Measurements from ENCODE around the gene PISD. TPM values are rescaled to one million over a fixed set of nuclear protein-coding genes. Genes with fewer than 3 reads are reported as not detected.

The PISD gene
- total RNA-seq, 2 donors from 2014 or later: 35.1 to 91.2 TPM

- no peak for TF ChIP-seq POLR2A (IDR thresholded peaks at IDR 0.05)
- TF ChIP-seq POLR2AphosphoS5 (IDR thresholded peaks at IDR 0.05): peak; percentile 18
- TF ChIP-seq, protein P1, sequence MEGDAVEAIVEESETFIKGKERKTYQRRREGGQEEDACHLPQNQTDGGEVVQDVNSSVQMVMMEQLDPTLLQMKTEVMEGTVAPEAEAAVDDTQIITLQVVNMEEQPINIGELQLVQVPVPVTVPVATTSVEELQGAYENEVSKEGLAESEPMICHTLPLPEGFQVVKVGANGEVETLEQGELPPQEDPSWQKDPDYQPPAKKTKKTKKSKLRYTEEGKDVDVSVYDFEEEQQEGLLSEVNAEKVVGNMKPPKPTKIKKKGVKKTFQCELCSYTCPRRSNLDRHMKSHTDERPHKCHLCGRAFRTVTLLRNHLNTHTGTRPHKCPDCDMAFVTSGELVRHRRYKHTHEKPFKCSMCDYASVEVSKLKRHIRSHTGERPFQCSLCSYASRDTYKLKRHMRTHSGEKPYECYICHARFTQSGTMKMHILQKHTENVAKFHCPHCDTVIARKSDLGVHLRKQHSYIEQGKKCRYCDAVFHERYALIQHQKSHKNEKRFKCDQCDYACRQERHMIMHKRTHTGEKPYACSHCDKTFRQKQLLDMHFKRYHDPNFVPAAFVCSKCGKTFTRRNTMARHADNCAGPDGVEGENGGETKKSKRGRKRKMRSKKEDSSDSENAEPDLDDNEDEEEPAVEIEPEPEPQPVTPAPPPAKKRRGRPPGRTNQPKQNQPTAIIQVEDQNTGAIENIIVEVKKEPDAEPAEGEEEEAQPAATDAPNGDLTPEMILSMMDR (IDR thresholded peaks at IDR 0.05): no peak
- Histone ChIP-seq H3K4me1 (replicated peaks) (peaks cover 19% of the 10 kb centered on the region), H3K36me3 (no peaks in the 10 kb centered on the region), H3K9me3 (no peaks in the 10 kb centered on the region), H3K27me3 (replicated peaks; ENCODE audit: insufficient read depth) (no peaks in the 10 kb centered on the region), H3K27ac (peak overlapping the region; percentile 54 to 73), H3K4me3 (peak overlapping the region; percentile 43 to 62)
- intact Hi-C loops (cut with DNase I): loop anchor here (2.0 to 10.0 kb wide), 2 partner anchors 70 to 186 kb away; no protein-coding TSS in a partner anchor
- WGBS: 1% methylated on average over 55 of the region's 65 CpGs
- DNase-seq (ENCODE audit: low spot score): peak; percentile 43
These were observed 31.4 kb downstream of the PISD start for GRCh38 chr22:31630331-31631329.

DNA sequence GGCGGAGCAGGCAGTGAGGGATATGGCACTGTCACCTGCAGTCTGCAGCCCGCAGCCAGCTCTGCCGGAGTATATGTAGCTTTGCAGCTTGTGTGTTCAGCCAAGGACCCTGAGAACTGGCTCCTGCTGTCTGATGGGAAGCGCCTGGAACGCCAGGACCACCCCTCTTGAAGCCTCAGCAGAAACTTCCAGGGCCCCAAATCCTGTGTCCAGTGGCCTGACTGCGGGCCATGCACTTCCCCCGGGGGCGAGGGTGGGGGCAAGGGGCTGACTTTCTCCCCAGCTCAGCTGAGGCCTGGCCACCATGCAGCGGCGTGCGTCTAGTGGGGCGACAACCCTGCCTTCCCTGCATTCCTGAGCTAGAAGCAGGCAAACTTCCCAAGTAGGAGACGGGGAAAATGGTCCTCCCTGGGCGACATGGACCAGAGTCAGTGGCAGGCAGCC, 32.3 kb downstream of the PISD start:
- Histone ChIP-seq H3K27me3 (replicated peaks; ENCODE audit: insufficient read depth) (no peaks in the 10 kb centered on the region), H3K4me3 (peak overlapping the region; percentile 43 to 62), H3K4me1 (replicated peaks) (peaks cover 19% of the 10 kb centered on the region), H3K9me3 (no peaks in the 10 kb centered on the region), H3K27ac (peak overlapping the region in 1 of 2 donors; percentile 73), H3K36me3 (no peaks in the 10 kb centered on the region)
- DNase-seq (ENCODE audit: low spot score): no peak
- intact Hi-C loops (cut with DNase I): loop anchor here (2.0 to 10.0 kb wide), 2 partner anchors 69 to 185 kb away; no protein-coding TSS in a partner anchor
- no peak for TF ChIP-seq POLR2AphosphoS5 (IDR thresholded peaks at IDR 0.05)
- WGBS: 34% methylated on average over 11 of the region's 14 CpGs

- H3K9me3 ChIP-seq: no peaks in the 10 kb centered on the region
- H3K4me1 ChIP-seq (replicated peaks): peaks cover 19% of the 10 kb centered on the region
- no peak for DNase-seq (ENCODE audit: low spot score)
- TF ChIP-seq POLR2A (IDR thresholded peaks at IDR 0.05) (no peak), POLR2AphosphoS5 (IDR thresholded peaks at IDR 0.05) (no peak)
- TF ChIP-seq, protein P1 (IDR thresholded peaks at IDR 0.05): no peak
- intact Hi-C loops (cut with DNase I): no loop called here
- H3K27me3 ChIP-seq (replicated peaks; ENCODE audit: insufficient read depth): no peaks in the 10 kb centered on the region
- H3K36me3 ChIP-seq: no peaks in the 10 kb centered on the region
- H3K4me3 ChIP-seq: no peak overlapping the region
- 86% methylated on average over 17 of the region's 17 CpGs for WGBS
- no peak overlapping the region for H3K27ac ChIP-seq
These were observed 32.9 kb downstream of the PISD start for GRCh38 chr22:31628969-31629708.

GRCh38 chr22:31628362-31628761, 33.7 kb downstream of the PISD start:
- no peak for DNase-seq (ENCODE audit: low spot score)
- WGBS: 55% methylated on average over 1 of the region's 1 CpG
- TF ChIP-seq, protein P1 (IDR thresholded peaks at IDR 0.05): no peak
- TF ChIP-seq POLR2AphosphoS5 (IDR thresholded peaks at IDR 0.05): no peak
- TF ChIP-seq POLR2A (IDR thresholded peaks at IDR 0.05): no peak
- H3K27ac ChIP-seq: no peak overlapping the region
- H3K9me3 ChIP-seq: no peaks in the 10 kb centered on the region
- no peak overlapping the region for H3K4me3 ChIP-seq
- intact Hi-C loops (cut with DNase I): no loop called here
- H3K36me3 ChIP-seq: no peaks in the 10 kb centered on the region
- peaks cover 19% of the 10 kb centered on the region for H3K4me1 ChIP-seq (replicated peaks)
- H3K27me3 ChIP-seq (replicated peaks; ENCODE audit: insufficient read depth): no peaks in the 10 kb centered on the region

- 77% methylated on average over 8 of the region's 8 CpGs for WGBS
- H3K9me3 ChIP-seq: no peaks in the 10 kb centered on the region
- TF ChIP-seq POLR2AphosphoS5 (IDR thresholded peaks at IDR 0.05) (no peak), POLR2A (IDR thresholded peaks at IDR 0.05) (no peak)
- TF ChIP-seq, protein P1 (IDR thresholded peaks at IDR 0.05): no peak
- H3K27ac ChIP-seq: peak overlapping the region in 1 of 2 donors; percentile 8
- H3K27me3 ChIP-seq (replicated peaks; ENCODE audit: insufficient read depth): no peaks in the 10 kb centered on the region
- intact Hi-C loops (cut with DNase I): no loop called here
- no peak for DNase-seq (ENCODE audit: low spot score)
- H3K36me3 ChIP-seq: no peaks in the 10 kb centered on the region
- no peak overlapping the region for H3K4me3 ChIP-seq
- H3K4me1 ChIP-seq (replicated peaks): peaks cover 19% of the 10 kb centered on the region
These were observed 34.7 kb downstream of the PISD start for GRCh38 chr22:31627223-31627731.
